ENCODE measurements around the gene CARD19.
"Not testable (repeated sequence)": the region's sequence is repeated elsewhere in the genome, so short reads cannot be mapped to it uniquely, and the experiment has no call there.

The CARD19 gene

GRCh38 chr9:93089024-93089423 lies 7.0 kb upstream of the CARD19 start:
- DNase-seq, result no peak

- DNase-seq, result no peak
Measured at GRCh38 chr9:93089481-93089991, 6.5 kb upstream of the CARD19 start.

GRCh38 chr9:93090091-93090655 lies 5.8 kb upstream of the CARD19 start:
- no peak for DNase-seq

GRCh38 chr9:93091056-93091452 lies 5.0 kb upstream of the CARD19 start:
- DNase-seq, result no peak

GRCh38 chr9:93091453-93092081 lies 4.5 kb upstream of the CARD19 start:
- DNase-seq, result no peak

- DNase-seq, result no peak
Measured at GRCh38 chr9:93092251-93092991, 3.6 kb upstream of the CARD19 start.

- DNase-seq, result no peak
Measured at GRCh38 chr9:93093127-93093876, 2.7 kb upstream of the CARD19 start.

GRCh38 chr9:93093877-93094657 lies 1.9 kb upstream of the CARD19 start:
- DNase-seq, result no peak

GRCh38 chr9:93094658-93095204 lies 1.3 kb upstream of the CARD19 start:
- no peak for DNase-seq

GRCh38 chr9:93095205-93096130 lies 549 bp upstream of the CARD19 start:
- DNase-seq, result peak; percentile 99

GRCh38 chr9:93096811-93097382 lies 880 bp downstream of the CARD19 start:
- DNase-seq, result no peak

- DNase-seq, result no peak
Measured at GRCh38 chr9:93097511-93098201, 1.6 kb downstream of the CARD19 start.

- DNase-seq, result peak; percentile 41
Measured at GRCh38 chr9:93098236-93098946, 2.4 kb downstream of the CARD19 start.

- no peak for DNase-seq
Measured at GRCh38 chr9:93099551-93100275, 3.7 kb downstream of the CARD19 start.

GRCh38 chr9:93100276-93100636 lies 4.2 kb downstream of the CARD19 start:
- no peak for DNase-seq

GRCh38 chr9:93101086-93101485 lies 5.1 kb downstream of the CARD19 start:
- DNase-seq, result not testable (repeated sequence)

GRCh38 chr9:93105620-93106019 lies 9.6 kb downstream of the CARD19 start:
- DNase-seq, result no peak

GRCh38 chr9:93107151-93107824 lies 11.3 kb downstream of the CARD19 start:
- DNase-seq, result no peak
